ENCODE data around the gene AGAP6. TPM values are rescaled to one million over a fixed set of nuclear protein-coding genes. Genes with fewer than 3 reads are reported as not detected.
"Not testable (repeated sequence)": the region's sequence is repeated elsewhere in the genome, so short reads cannot be mapped to it uniquely, and the experiment has no call there.

The AGAP6 gene
- 3.7 TPM for total RNA-seq

DNA sequence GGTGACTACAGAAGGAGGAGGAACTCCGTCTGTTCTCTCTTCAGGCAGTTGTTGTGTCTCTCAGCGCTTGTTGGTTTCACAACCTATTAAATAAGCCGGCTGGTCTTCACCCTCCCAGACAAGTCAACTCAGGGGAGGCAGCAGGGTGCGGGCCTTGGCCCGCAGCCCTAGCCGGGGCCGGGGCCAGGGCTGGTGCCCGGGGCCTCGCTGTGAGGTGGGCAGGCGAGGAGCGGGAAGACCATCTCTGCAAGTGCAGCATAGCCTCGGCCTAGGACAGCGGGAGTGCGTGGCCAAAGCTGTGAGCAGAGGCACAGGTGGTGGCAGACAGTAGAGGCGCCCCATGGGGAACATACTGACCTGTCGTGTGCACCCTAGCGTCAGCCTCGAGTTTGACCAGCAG lies at the start of gene AGAP6:
TSS of gene AGAP6 (plus strand) at position 31 of the 400 bp plus-strand sequence. CDS start at position 341, 310 bp downstream.
- DNase-seq (ENCODE audit: low spot score in 2 of 2); FAIRE-seq: not testable (repeated sequence)

DNA sequence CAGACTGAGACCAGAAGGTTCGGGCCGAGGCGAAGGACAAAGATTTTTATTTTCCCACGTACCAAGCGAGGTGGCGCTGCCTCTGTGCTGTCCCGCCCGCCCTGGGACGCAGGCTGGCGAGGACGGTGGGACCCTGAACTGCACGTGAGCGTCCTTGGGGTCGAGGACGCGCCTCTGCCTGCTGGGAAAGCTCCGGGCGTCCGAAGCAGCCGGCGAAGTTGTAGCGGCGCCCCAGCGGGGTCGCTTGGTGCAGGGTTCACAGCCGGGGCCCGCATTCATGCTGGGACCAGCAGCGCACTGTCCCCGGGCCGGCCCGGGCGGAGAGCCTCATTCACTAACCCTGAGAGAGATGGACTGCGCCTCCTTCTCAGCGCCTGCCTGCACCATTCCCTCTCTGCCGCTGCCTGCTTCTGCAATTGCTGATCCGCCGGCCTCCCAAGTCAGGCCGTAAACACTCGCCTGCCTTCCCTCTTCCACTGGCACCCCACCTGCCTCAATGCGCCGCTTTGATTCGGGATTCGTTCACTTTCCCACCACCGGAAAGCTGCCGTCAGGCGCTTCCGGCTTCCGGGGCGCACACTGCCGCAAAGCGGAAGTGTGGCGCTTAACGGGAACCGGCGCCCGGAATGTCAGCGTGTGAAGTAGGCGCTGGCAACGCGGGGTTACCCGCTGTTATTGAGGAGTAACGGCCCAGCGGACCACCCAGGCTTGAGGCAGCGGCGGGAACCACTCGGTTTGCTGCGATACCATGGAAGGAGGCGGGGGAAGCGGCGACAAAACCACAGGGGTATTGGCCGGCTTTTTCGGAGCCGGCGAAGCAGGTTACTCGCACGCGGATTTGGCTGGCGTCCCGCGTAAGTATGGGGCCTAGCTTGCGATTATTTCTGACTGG lies 46.5 kb upstream of the AGAP6 start, which contains the start of the genes PARG and TIMM23B:
TSS of gene PARG (minus strand) at position 581 of the 892 bp plus-strand sequence. CDS start at position 279, 302 bp downstream.
TSS of gene TIMM23B (plus strand) at position 607 of the 892 bp plus-strand sequence. CDS start at position 749, 142 bp downstream.
- peak; percentile 19 to 23 for DNase-seq (ENCODE audit: low spot score in 2 of 2)
- not testable (repeated sequence) for FAIRE-seq

GRCh38 chr10:49942339-49942705 lies 45.9 kb upstream of the AGAP6 start:
- not testable (repeated sequence) for DNase-seq (ENCODE audit: low spot score in 2 of 2); FAIRE-seq

- not testable (repeated sequence) for FAIRE-seq; DNase-seq (ENCODE audit: low spot score in 2 of 2)
Observed at GRCh38 chr10:49943607-49944006, 44.6 kb upstream of the AGAP6 start.

GRCh38 chr10:49948142-49948541 lies 40.1 kb upstream of the AGAP6 start:
- FAIRE-seq: not testable (repeated sequence)

GRCh38 chr10:49948737-49949136 lies 39.5 kb upstream of the AGAP6 start:
- not testable (repeated sequence) for FAIRE-seq; DNase-seq (ENCODE audit: low spot score in 2 of 2)

More at GRCh38 chr10:49948142-49948541, 40.1 kb upstream of the AGAP6 start:
- not testable (repeated sequence) for DNase-seq (ENCODE audit: low spot score in 2 of 2)

DNA sequence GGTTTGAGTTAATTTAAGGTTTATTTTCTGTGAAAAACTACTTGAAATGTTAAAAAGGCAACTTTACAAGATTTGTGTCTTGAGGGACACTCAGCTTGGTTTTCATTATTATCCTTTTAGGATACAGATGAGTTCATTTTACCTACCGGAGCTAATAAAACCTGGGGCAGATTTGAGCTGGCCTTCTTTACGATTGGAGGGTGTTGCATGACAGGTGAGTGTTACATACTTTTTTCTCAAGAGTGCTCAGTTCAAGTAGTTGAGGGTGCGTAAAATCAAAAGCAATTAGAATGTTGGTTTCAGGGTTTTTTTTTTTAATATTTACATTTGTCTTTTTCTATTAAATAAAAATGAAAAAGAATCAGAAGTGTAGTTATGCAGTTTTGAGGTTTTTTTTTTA lies 36.2 kb upstream of the AGAP6 start:
- DNase-seq (ENCODE audit: low spot score in 2 of 2); FAIRE-seq: not testable (repeated sequence)

DNA sequence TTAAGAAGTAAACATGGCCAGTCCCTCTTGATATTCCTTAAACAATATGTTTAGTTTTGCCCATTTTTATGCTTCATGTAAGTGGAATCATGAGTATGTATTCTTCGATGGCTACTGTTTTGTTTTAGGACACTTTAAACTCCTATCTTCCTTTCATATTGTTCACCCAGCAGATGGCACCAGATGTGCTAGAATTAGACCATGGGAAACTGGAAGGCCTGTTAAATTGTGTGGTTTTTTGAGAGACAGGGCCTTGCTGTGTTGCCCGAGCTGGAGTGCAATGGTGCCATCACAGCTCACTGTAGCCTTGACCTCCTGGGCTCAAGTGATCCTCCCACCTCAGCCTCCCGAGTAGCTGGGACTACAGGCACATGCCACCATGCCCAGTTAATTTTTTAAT lies 35.1 kb upstream of the AGAP6 start:
- not testable (repeated sequence) for FAIRE-seq; DNase-seq (ENCODE audit: low spot score in 2 of 2)

- not testable (repeated sequence) for DNase-seq (ENCODE audit: low spot score in 2 of 2); FAIRE-seq
Observed at GRCh38 chr10:49970331-49970857, 17.8 kb upstream of the AGAP6 start.

GRCh38 chr10:49971466-49971865 lies 16.7 kb upstream of the AGAP6 start:
- not testable (repeated sequence) for DNase-seq (ENCODE audit: low spot score in 2 of 2); FAIRE-seq

DNA sequence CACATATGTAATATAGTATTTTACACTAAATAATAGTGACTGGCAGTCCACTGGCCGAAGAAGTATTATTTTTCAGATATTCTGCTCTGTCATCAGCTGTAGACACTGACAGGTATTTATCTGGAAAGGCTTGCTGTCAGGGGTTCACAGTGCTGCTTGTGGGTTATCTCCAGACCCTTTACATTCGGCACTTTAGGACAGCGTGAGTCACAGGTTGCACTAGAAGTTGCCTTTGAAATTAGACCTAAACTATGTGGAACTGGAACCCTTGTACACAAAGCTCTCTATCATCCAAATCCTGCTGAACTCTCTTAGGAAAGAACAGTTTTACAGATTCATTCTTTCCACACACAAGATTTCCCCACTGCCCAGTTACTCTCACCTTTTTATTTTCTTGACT lies 16.1 kb upstream of the AGAP6 start:
- FAIRE-seq; DNase-seq (ENCODE audit: low spot score in 2 of 2): not testable (repeated sequence)

GRCh38 chr10:49977756-49978155 lies 10.4 kb upstream of the AGAP6 start:
- not testable (repeated sequence) for DNase-seq (ENCODE audit: low spot score in 2 of 2); FAIRE-seq

DNA sequence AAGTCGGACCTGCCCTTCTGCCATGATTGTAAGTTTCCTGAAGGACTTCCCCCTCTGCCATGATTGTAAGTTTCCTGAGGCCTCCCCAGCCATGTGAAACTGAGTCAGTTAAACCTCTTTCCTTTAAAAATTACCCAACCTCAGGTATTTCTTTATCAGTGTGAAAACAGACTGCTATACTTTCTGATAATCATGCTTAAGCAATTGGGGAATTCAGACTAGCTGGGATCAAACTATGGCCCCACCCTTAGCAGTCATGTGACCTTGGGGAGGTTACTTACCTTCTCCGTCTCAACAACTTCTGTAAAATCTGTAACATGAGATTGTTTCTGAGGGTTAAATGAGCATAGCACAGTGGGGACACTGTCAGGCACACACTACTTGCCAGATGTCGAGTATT lies 999 bp upstream of the AGAP6 start:
- DNase-seq (ENCODE audit: low spot score in 2 of 2); FAIRE-seq: not testable (repeated sequence)

DNA sequence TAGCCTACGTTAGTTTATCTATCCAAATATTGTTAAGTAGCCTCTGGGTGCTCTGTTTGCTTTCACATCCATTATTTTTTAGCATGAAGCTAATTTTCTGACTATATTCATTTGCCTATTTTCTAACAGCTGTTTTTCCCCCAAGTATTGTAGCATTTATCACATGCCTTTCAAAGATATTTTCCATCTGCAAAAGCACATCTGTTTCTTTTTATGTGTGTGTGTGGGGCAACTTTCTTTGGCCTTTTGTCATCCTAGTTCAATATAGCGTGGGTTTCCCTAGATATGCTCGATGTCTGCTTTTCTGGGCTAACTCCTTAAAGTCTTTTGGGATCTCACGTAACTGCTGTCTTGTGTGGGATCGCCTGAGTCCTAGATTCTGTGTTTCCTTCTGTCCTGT lies 7.1 kb downstream of the AGAP6 start:
- not testable (repeated sequence) for FAIRE-seq; DNase-seq (ENCODE audit: low spot score in 2 of 2)

- DNase-seq (ENCODE audit: low spot score in 2 of 2); FAIRE-seq: not testable (repeated sequence)
Observed at GRCh38 chr10:50014024-50014423, 25.8 kb downstream of the AGAP6 start.

DNA sequence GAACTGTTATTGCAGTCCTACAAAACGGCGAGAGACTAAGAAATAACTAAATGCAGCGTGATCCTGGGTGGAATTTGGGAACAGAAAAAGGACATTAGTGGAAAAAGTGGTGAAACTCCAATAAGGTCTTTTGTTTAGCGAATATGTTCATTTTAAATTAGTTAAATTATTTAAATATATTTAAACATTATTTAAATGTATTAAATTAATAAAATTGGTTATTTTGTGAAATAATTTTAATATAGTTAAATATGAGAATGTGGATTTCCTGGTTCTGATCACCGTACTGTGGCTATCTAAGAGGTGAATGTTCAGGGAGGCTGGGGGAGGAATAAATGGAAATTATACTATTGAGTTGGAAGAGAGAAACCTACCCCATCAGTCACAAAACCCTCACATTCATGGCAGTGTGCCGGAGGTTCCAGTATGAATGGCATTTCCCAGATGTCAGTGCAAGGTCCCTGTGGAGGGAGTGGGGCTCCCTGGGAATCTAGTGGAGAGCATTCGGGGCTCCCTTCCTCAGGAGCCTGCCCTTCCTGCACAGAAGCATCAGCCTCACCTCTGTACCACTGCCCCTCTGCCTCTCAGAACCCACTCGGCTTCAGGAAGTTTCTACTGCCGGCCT lies 27.5 kb downstream of the AGAP6 start:
- not testable (repeated sequence) for DNase-seq (ENCODE audit: low spot score in 2 of 2); FAIRE-seq

GRCh38 chr10:50016926-50017325 lies 28.7 kb downstream of the AGAP6 start:
- not testable (repeated sequence) for FAIRE-seq; DNase-seq (ENCODE audit: low spot score in 2 of 2)

DNA sequence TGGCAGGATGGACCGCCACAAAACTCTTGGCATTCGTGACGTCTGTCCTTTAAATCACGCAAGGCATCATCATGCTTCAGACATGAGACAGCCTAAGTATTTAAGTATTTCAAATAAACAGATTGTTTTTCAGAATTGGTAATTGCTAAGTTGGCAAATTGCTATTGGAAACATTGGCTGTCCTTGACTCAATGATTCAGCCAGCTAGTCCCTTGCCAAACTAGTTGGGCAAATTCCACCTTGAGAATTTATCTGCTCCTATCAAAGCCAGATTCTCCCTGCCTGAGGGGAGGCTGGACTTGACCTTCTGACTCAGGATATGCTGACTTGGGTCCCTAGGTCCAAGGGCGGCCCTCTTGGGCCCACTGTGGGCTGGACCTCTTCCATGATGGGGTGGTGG lies 29.4 kb downstream of the AGAP6 start:
- FAIRE-seq; DNase-seq (ENCODE audit: low spot score in 2 of 2): not testable (repeated sequence)

DNA sequence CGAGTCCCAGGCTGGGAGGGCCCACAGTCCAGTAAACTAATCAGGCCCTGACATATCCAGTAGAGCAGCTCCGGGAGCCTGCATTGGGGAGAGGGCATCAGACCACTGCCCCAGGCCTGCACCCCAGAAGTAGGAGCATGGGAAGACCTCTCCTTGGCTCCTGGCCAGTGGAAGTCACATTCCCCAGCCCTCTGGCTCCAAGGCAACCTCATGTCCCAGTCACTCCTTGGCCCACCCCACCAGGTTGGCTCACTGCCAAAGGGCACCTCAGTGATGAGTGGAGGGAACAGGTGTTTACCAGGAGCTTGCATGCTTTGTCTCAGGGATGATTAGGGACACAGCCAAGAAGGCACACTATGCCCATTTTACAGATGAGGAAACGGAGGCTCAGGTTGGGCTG lies 31.1 kb downstream of the AGAP6 start:
- not testable (repeated sequence) for FAIRE-seq

GRCh38 chr10:50020451-50021024 lies 32.3 kb downstream of the AGAP6 start:
- not testable (repeated sequence) for FAIRE-seq; DNase-seq (ENCODE audit: low spot score in 2 of 2)

More for the DNA sequence above, 31.1 kb downstream of the AGAP6 start:
- not testable (repeated sequence) for DNase-seq (ENCODE audit: low spot score in 2 of 2)
